Hypothalamus (tissue), 51 donors: ENCODE measurements around the gene FAM43A.

Experiments
- DNase-seq, 51 donors: peaks; one replicate each; lab custom pipeline; 2025; lab: John Stamatoyannopoulos, UW

The FAM43A gene

GRCh38 chr3:194705227-194705626 is 19.5 kb downstream of the FAM43A start:
- DNase-seq, result no peak

- no peak for DNase-seq
Measured at GRCh38 chr3:194705761-194706160, 20.1 kb downstream of the FAM43A start.

DNA sequence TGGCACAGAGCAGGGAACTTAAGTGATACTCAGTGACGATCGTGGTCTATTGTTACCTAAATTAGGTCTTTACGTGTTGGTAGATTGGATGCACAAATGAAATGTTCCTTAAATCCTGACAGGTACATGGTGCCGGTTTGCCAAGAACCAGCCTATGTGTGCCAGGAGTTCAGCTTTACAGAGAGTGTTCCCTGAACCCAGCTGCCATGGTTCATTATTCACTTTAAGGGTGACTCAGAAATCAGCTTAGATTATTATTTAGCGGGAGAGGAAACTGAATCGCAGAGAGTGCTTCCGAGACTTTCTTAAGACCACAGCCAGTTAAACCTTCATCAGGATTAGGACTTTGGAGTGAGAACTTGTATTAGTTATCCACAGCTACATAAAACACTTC is 21.5 kb downstream of the FAM43A start:
- no peak for DNase-seq

- DNase-seq, result no peak
Measured at GRCh38 chr3:194711286-194711685, 25.6 kb downstream of the FAM43A start.

DNA sequence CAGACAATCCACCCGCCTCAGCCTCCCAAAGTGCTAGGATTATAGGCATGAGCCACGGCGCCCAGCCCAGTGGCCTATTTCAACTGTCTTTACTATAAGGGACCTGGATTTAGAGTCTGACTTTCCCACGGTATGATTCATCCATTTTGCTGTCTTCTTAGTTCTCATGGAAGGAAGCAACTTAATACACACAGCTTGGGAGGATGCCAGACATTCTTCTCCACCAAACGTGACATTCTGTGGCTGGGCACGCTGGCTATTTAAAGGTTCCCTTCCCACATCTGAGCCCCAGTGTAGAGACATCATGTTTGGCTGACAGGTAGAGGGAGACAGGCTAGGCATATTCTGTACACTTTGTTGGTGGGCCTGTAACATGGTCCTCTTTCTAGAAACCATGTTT is 26.2 kb downstream of the FAM43A start:
- no peak for DNase-seq

- no peak for DNase-seq
Measured at GRCh38 chr3:194713299-194714136, 27.8 kb downstream of the FAM43A start.

- no peak for DNase-seq
Measured at GRCh38 chr3:194714137-194714455, 28.4 kb downstream of the FAM43A start.

DNA sequence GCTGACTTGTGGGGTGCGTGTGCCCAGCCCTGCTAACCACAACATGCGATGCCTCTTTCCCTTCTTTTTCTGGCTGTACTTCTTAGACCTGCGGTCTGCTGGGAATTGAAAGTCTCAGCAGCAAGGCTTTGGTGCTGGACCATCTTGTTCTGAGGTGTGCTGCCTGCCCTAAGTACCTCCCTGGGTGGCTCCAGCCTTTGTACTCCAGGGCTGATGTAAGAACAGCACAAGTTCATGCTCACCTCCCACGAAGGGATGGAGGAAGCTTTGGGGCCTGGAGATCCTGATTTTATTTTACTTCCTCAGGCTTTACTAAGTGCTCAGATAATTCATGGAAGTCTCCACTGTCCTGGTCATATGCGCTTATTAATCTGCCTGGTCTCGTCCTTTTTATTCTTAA is 28.9 kb downstream of the FAM43A start:
- no peak for DNase-seq

GRCh38 chr3:194715022-194715800 is 29.5 kb downstream of the FAM43A start:
- DNase-seq, result no peak

- DNase-seq, result no peak
Measured at GRCh38 chr3:194718079-194718478, 32.4 kb downstream of the FAM43A start.

- DNase-seq, result no peak
Measured at GRCh38 chr3:194720048-194720447, 34.4 kb downstream of the FAM43A start.

- DNase-seq, result no peak
Measured at GRCh38 chr3:194723846-194724618, 38.3 kb downstream of the FAM43A start.

DNA sequence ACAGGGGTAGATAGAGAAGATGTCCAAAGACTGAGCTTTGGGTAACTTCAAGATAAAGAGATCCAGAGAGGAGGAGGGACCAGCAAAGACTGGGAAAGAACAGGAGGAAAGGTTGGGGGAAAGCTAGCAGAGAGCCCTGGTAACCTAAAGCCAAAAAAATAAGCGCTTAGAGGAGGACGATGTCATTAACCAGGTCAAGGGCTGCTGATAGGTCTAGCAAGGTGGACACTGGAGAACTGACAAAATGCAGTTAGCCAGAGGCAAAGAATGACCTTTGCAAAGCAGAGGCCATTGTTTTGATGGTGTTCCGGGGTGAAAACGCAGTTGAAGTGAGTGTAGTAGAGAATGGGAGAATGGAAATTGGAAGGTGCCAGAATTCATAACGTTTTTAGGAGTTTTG is 39.7 kb downstream of the FAM43A start:
- no peak for DNase-seq

DNA sequence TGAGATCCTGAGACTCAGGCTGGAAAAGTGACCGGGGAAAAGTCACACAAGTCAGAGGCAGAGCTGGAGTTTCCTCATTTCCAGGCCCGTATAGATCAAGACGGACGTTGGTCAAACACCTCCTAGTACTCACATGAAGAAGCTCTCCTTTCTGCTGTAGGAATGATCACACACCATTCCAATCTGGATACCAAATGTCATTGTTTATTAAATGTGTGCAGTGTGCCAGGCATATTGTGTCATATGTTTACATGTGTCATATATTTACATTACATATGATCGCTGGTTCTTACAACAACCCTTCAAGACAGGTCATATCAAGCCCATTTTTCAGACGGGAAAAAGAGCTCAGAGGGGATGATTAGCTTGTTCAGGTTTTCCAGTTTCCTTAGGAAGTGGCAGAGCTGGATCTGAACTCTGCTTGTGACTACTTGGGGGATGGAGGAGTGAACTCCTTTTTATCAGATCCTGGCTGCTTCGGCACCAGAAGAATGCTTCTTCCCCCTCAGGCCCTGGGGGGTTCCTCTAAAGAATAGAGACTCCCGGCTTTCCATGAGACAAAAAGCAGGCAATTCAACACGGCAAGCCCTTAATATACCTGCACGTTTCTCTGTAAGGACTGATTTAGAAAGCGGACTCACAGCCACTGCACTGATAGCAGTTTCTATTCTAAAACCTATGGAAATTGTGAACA is 41.9 kb downstream of the FAM43A start:
- DNase-seq, result no peak

GRCh38 chr3:194728986-194729385 is 43.3 kb downstream of the FAM43A start:
- DNase-seq, result no peak

DNA sequence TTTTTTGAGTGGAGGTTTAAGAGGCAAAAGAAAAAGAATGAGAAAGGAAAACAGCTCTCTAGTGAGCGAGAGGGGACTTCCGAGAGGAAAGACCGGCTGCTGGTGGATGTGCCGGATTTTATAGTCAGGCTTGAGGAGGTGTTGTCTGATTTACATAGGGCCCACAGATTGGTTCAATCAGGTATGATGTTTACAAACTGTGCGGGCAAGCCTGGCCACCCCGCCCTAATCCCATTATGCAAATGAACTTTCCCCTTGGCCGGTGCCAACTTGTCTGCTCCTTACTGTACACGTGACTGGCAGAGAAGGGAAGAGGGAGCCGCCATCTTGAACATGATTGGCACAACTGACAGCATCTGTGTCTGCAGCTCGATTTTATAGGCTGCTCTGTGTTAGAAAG is 44.7 kb downstream of the FAM43A start:
- DNase-seq, result no peak

GRCh38 chr3:194731506-194732073 is 45.9 kb downstream of the FAM43A start:
- no peak for DNase-seq

DNA sequence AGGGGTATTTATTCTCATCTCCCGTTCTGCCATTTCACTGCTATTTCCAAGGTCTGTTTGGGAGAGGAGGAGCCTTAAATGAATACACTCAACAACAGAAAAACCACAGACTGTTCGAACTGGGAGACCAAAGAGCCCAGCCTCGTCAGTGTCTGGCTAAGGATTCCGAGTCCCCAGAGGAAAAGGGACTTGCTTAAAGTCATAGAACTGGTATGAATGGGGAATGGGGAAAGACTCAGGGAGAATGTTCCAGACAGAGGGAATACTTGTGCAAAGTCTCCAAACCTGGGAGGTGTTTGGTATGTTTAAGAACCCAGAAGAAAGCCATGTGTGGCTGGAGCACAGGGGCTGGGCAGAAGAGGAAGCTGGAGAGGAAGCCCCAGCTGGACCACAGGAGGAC is 46.9 kb downstream of the FAM43A start:
- no peak for DNase-seq

DNA sequence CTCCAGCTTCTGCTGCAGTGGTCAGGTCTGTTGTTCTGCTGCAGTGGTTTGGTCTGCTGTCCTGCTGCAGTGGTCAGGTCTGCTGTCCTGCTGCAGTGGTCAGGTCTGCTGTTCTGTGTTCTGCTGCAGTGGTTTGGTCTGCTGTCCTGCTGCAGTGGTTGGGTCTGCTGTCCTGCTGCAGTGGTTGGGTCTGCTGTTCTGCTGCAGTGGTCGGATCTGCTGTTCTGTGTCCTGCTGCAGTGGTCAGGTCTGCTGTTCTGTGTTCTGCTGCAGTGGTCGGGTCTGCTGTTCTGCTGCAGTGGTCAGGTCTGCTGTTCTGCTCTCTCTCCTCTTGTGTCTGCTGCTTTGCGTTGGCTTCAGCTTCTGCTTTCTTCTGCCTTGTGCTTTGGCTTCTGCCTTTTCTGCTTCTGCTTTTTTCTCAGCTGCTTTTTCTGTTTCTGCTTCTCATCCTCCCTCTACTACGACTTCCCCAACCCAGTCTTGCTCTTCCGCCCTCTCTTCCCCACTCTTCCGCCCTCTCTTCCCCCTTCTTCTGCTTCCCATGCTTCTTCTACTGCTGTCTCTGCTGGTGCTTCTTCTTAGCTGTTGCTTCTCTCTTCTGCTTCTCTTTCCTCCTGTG is 50.7 kb downstream of the FAM43A start:
- no peak for DNase-seq
